Stomach smooth muscle (tissue), 2 donors: ENCODE results near the gene BRD7.

Source experiments
- H3K27ac ChIP-seq: one replicate; pipeline ENCODE4 v1.7.0; 2013; ENCODE audit warnings: mild to moderate bottlenecking, low read length, inconsistent platforms
- H3K27me3 ChIP-seq, 2 donors: one replicate each; pipeline ENCODE4 v1.7.0; 2013; ENCODE audit warnings: low read length in 2 of 2; ENCODE audit not compliant: insufficient read depth in 2 of 2, control insufficient read depth in 1 of 2
- H3K36me3 ChIP-seq, 2 donors: one replicate each; pipeline ENCODE4 v1.7.0; 2013; ENCODE audit warnings: low read length in 2 of 2; ENCODE audit not compliant: control insufficient read depth in 2 of 2, insufficient read depth in 2 of 2
- H3K4me1 ChIP-seq: one replicate; pipeline ENCODE4 v1.7.0; 2013; ENCODE audit warnings: low read length; ENCODE audit not compliant: control insufficient read depth, insufficient read depth
- H3K4me3 ChIP-seq, 2 donors: one replicate each; pipeline ENCODE4 v1.7.0; 2013; ENCODE audit warnings: low read length in 2 of 2
- H3K9ac ChIP-seq, 2 donors: one replicate each; pipeline ENCODE4 v1.7.0; 2013; ENCODE audit warnings: low read length in 2 of 2, mild to moderate bottlenecking in 1 of 2
- H3K9me3 ChIP-seq, 2 donors: one replicate each; pipeline ENCODE4 v1.7.0; 2013; ENCODE audit warnings: low read length in 2 of 2; ENCODE audit not compliant: control insufficient read depth in 2 of 2
- donor health status: healthy.
- donor health status: Pancreatic carcinoma.

BRD7 gene

DNA sequence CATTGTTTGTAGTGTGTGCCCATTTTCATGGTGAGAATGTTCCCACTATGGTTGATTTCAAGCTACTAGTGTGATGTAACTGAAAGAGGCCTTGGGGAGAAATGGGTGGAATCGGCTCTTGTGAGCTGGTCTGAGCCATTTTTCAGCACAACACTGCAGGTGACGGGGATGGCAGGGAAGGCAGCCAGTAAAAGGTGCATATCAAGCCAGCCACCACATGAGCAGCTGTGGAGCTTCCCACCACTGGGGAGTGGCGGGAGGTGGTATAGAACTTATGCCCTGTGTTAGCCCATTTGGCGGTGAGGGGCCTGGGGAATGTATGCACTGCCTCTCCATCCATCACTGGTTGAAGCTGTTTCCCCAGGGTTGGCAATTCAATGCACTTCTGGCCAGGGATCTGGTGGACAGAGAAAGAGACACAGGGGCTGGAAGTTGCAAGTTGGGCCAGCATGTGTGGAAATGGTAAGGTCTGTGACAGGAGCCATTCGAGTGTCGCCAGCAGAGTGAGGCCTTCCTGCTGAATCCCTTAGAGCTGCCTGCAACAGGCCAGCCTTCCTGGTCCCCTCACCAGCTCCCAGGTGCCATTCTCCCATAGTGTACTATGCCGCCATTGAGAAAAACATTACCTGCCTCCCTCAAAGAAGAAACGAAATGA is 31.7 kb upstream of the BRD7 start:
- H3K9ac ChIP-seq, result no peak overlapping the region
- H3K4me1 ChIP-seq, result no peaks in the 10 kb centered on the region
- no peak overlapping the region for H3K4me3 ChIP-seq
- peaks cover 0 to 2% of the 10 kb centered on the region in 2 donors for H3K27me3 ChIP-seq
- no peaks in the 10 kb centered on the region for H3K36me3 ChIP-seq
- no peak overlapping the region for H3K27ac ChIP-seq
- no peaks in the 10 kb centered on the region for H3K9me3 ChIP-seq

DNA sequence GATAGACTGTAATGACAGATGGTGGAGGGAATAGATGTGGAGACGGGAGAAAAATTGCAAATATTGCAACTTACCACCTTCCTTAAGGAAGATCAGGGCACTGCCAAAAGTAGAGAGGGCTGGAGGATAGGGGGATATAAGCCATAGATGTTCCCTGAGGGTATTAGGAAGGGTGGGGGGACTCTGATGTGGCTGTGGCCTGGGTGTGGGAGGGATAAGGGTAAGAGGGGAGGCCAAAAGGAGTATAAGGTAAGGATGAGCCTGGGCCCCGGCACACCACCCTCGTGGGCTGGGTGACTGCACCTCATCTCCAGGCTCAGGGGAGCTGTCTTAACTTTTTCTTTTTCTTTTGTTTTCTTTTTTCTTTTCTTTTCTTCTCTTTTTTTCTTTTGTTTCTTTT is 30.6 kb upstream of the BRD7 start:
- Histone ChIP-seq H3K9me3 (no peaks in the 10 kb centered on the region), H3K4me3 (no peak overlapping the region), H3K36me3 (no peaks in the 10 kb centered on the region), H3K9ac (no peak overlapping the region), H3K4me1 (no peaks in the 10 kb centered on the region), H3K27me3 (peaks cover 0 to 2% of the 10 kb centered on the region in 2 donors), H3K27ac (no peak overlapping the region)

DNA sequence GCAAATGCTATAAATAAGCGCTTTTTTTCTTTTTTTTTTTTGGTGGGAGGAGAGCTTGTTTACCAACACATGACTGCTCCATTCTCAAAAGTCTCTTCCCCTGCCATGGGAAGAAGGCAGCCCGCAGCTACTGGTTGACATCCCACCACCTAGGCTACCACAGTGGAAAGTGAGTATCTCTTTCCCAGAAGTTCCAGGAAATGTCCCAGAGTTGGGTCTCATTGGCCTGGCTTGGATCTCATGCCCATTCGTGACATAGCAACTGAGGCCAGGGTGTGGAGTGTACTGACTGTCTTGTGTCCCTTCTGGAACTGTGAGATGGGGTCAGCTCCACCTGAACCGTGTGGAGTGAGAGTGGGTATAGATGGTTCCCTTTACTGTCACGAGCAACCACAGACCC is 29.5 kb upstream of the BRD7 start:
- no peaks in the 10 kb centered on the region for H3K36me3 ChIP-seq
- no peaks in the 10 kb centered on the region for H3K4me1 ChIP-seq

DNA sequence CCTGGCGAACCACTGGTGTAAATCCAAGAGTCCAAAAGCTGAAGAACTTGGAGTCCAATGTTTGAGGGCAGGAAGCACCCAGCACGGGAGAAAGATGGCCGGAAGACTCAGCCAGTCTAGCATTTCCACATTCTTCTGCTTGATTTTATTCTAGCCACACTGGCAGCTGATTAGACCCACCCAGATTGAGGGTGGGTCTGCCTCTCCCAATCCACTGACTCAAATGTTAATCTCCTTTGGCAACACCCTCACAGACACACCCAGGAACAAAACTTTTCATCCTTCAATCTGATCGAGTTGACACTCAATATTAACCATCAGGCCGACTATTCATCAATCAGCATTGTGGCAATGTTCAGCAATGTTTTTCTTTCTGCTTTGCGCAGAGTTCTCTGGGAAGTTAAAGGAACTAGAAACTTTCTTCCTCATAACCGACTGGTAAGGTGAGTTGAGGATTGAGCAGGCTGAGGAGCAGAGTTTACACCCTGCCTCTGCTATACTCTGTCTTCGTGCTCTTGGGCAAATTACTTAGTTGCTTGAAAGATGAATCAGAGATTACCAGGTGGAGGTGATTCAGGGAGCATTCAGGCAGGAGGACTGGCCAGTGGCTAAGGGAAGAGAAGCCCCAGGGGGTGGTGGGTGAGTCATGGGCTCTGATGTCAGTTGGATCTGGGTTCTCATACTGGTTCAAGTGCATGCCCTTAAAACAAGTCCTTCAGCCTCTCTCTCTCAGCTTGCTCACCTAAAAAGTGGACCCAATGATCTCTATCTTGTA is 28.2 kb upstream of the BRD7 start:
- Histone ChIP-seq H3K9me3 (no peaks in the 10 kb centered on the region), H3K27me3 (peaks cover 0 to 2% of the 10 kb centered on the region in 2 donors), H3K36me3 (no peaks in the 10 kb centered on the region), H3K27ac (no peak overlapping the region), H3K4me1 (no peaks in the 10 kb centered on the region), H3K9ac (no peak overlapping the region), H3K4me3 (no peak overlapping the region)

More for the DNA sequence above, 29.5 kb upstream of the BRD7 start:
- H3K27me3 ChIP-seq, result peaks cover 0 to 2% of the 10 kb centered on the region in 2 donors
- no peak overlapping the region for H3K27ac ChIP-seq
- H3K9ac ChIP-seq, result no peak overlapping the region
- no peaks in the 10 kb centered on the region for H3K9me3 ChIP-seq
- no peak overlapping the region for H3K4me3 ChIP-seq

DNA sequence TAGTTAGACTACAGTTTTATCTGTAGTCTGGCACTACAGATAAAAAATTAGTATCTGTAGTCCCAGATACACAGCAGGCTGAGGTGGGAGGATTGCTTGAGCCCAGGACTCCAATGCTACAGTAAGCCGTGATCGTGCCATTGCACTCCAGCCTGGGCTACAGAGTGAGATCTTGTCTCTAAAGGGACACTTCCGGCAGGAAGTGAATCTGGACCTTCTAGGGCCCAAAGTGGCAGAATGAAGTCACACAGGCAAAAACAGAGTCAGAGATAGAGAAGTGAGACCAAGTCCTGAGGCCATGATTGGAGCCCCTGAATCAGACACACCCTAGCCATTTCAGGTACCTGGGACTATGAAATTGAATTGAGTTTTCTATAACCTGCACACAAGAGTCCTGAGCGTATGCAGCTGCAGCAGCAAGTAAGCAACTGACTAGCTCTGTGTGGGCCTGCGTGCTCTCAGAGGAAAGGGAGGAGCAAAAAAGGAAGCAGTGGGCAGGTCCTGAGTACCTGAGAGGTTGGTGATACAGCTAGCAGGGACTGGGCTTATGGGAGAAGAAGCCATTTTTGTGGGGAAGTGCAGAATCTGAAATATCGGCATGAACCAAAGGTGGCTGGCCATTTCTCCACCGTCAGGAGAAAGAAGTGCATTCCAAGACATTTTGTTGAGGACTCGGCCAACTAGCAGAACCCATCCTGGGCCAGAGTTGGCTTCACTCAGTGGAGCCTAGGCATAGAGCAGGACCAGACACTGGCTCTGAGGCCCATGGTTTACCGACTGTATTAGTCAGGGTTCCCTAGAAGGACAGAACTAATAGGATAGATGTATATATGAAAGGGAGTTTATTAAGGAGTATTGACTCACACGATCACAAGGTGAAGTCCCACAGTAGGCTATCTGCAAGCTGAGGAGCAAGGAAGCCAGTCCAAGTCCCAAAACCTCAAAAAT is 27.2 kb upstream of the BRD7 start:
- H3K4me1 ChIP-seq, result no peaks in the 10 kb centered on the region
- H3K4me3 ChIP-seq, result no peak overlapping the region
- H3K9ac ChIP-seq, result no peak overlapping the region
- no peaks in the 10 kb centered on the region for H3K36me3 ChIP-seq
- H3K27me3 ChIP-seq, result peaks cover 0 to 2% of the 10 kb centered on the region in 2 donors
- H3K27ac ChIP-seq, result no peak overlapping the region
- H3K9me3 ChIP-seq, result no peaks in the 10 kb centered on the region

DNA sequence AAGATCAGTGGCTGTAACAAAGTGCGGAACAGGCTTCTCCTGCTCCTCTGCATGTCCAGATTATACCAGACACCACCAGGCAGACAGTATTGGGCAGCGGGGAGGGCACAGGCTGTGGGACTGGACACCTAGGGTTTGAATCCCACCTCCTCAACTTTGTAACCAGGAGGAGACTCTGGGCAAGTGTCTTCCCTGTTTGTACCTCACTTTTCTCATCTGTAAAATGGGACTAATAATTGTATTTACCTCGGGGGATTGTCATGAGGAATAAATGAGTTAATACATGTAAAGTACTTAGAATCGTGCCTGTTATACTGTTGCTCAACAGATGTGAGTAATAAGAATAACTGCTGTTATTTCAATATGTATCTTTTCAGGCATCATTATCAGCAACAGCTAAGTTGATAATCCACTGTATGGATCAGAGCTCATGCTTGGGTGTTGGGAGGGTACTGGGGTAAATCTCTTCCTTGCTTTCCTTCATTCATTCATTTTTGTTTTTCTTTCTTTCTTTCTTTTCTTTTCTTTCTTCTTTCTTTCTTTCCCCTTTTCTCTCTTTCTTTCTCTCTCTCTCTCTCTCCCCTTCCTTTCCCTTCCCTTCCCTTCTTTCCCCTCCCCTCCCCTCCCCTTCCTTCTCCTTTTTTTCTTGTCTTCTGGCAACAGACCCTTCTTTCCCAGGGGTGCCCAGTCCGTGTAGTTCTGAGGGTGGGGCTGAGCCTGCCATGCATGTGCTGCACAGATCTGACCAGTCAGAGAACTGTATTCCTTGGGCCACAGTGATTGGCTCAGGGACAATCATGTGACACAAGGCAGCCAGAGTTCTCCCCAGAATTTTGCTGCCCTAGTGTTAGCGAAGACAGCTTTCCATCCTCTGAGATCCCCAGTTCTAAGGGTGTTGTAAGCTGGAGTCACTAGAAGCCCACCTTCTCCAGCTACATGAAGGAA is 25.3 kb upstream of the BRD7 start:
- H3K4me3 ChIP-seq, result no peak overlapping the region
- peaks cover 0 to 2% of the 10 kb centered on the region in 2 donors for H3K27me3 ChIP-seq
- H3K27ac ChIP-seq, result no peak overlapping the region
- H3K9ac ChIP-seq, result no peak overlapping the region
- no peaks in the 10 kb centered on the region for H3K36me3 ChIP-seq
- H3K4me1 ChIP-seq, result no peaks in the 10 kb centered on the region
- H3K9me3 ChIP-seq, result no peaks in the 10 kb centered on the region

DNA sequence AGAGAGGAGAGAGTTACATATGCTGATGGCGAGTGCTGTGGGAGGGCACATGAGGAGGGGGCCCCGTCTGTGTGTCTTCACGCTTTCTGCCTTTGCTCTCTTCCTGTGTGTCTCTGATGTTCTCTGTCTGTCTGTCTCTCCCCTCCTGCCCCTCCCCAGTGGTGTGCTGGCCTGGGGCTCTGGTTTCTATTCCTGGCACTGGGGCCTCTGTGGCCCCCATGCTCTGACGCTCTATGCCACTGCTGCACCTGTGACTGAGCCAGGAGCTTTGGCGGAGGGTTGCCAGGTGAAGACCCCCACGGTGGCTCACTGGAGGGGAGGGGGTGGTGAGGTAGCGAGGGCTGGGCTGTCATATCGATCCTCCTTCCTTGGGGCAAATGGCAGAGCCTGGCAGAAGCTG is 24.6 kb upstream of the BRD7 start:
- Histone ChIP-seq H3K9ac (no peak overlapping the region), H3K27ac (no peak overlapping the region), H3K27me3 (no peaks in the 10 kb centered on the region), H3K9me3 (no peaks in the 10 kb centered on the region), H3K4me1 (no peaks in the 10 kb centered on the region), H3K4me3 (no peak overlapping the region), H3K36me3 (no peaks in the 10 kb centered on the region)

DNA sequence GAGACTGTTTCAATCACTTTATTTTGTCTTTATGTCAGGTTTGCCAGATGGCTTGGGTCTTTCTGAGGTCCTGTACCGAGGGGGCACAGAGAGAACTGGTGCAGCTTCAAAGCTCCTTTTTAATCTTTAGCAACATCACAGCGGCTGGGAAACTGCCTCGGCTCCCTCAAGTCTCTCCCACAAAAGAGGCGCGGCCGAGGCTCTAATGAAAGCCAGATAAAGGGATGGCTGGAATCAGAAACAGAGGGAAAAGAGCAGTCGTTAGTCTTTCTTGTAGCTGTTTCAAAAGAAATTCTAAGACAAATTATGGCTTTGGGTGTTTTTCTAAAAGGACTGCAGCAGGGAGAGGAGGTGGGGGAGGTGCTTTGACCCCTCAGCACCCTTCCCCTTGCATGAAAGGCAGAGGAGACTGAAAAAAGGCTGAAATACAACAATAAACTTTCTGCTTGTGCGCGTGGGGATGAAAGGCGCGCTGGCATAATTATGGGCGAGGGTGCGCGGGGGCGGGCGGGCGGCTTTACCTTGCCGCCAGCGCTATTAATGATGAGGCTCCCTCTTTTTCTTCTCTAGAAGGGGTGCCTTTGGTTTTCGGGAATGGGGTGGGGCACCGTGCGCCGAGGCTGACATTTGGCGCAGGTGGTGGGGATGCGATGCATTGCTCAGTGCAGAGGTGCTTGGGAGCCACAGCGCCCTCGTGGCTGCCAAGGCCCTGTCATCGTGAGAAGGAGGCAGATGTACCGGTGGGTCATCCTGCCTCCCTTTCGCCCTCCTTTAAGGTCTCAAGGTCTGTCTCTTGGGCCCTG is 22.3 kb upstream of the BRD7 start:
- H3K9me3 ChIP-seq, result no peaks in the 10 kb centered on the region
- no peak overlapping the region for H3K27ac ChIP-seq
- H3K9ac ChIP-seq, result no peak overlapping the region
- H3K36me3 ChIP-seq, result no peaks in the 10 kb centered on the region
- no peaks in the 10 kb centered on the region for H3K4me1 ChIP-seq
- H3K4me3 ChIP-seq, result no peak overlapping the region
- H3K27me3 ChIP-seq, result no peaks in the 10 kb centered on the region

DNA sequence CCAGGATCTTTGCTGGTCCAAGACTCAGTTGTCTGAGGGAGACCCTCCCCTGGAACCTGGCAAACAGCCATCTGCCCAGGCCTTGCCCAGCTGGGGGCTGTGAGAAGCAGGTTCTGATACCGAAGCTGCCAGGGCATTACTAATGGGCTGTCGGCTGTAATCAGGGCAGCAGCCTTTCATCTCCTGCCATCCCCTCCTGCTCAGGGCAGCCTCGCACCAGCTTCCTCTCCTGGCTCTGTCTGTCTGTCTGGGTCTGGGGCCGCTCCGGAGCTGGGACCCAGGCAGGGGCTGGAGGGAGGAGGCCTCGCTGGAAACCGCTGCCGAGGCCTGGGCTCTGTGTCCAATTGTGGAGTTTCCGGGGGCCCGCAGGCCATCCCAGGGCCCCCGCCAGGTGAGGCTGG is 21.6 kb upstream of the BRD7 start:
- no peaks in the 10 kb centered on the region for H3K36me3 ChIP-seq

More for the DNA sequence above, 21.6 kb upstream of the BRD7 start:
- Histone ChIP-seq H3K4me3 (no peak overlapping the region), H3K27ac (no peak overlapping the region), H3K4me1 (no peaks in the 10 kb centered on the region), H3K27me3 (no peaks in the 10 kb centered on the region), H3K9ac (no peak overlapping the region), H3K9me3 (no peaks in the 10 kb centered on the region)
